Measurements from ENCODE around the gene SLC24A3.

SLC24A3 gene

GRCh38 chr20:19747903-19748302, 535.5 kb downstream of the SLC24A3 start:
- H3K79me2 ChIP-seq (ENCODE audit: low read length) = no peaks in the 10 kb centered on the region
- TF ChIP-seq, protein P1, sequence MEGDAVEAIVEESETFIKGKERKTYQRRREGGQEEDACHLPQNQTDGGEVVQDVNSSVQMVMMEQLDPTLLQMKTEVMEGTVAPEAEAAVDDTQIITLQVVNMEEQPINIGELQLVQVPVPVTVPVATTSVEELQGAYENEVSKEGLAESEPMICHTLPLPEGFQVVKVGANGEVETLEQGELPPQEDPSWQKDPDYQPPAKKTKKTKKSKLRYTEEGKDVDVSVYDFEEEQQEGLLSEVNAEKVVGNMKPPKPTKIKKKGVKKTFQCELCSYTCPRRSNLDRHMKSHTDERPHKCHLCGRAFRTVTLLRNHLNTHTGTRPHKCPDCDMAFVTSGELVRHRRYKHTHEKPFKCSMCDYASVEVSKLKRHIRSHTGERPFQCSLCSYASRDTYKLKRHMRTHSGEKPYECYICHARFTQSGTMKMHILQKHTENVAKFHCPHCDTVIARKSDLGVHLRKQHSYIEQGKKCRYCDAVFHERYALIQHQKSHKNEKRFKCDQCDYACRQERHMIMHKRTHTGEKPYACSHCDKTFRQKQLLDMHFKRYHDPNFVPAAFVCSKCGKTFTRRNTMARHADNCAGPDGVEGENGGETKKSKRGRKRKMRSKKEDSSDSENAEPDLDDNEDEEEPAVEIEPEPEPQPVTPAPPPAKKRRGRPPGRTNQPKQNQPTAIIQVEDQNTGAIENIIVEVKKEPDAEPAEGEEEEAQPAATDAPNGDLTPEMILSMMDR (IDR thresholded peaks at IDR 0.05; ENCODE audit: low read depth, low read length) = no peak
- no peak for TF ChIP-seq EZH2phosphoT487 (IDR thresholded peaks at IDR 0.05; ENCODE audit: low read depth)
- H3K27ac ChIP-seq (ENCODE audit: low read length) = no peak overlapping the region
- no peak overlapping the region for H2AFZ ChIP-seq (ENCODE audit: low read depth, low read length)
- H3K27me3 ChIP-seq (ENCODE audit: low read depth, low read length) = peaks cover 15% of the 10 kb centered on the region; the same call in 1 of the 2 replicates
- no peak overlapping the region for H3K4me3 ChIP-seq (ENCODE audit: low read length)
- no peak overlapping the region for H3K4me2 ChIP-seq (ENCODE audit: low read length)
- H3K9me3 ChIP-seq (ENCODE audit: insufficient read depth, low read length) = 0 out of 2 replicates have a peak, but pooled peaks cover 11% of the 10 kb centered on the region
- H3K9ac ChIP-seq (ENCODE audit: low read length) = no peak overlapping the region
- H3K4me1 ChIP-seq (ENCODE audit: low read length) = peaks cover 10% of the 10 kb centered on the region
- no peaks in the 10 kb centered on the region for H3K36me3 ChIP-seq (replicated peaks; ENCODE audit: low read depth, low read length)
- H4K20me1 ChIP-seq (ENCODE audit: insufficient read depth, low read length) = no peaks in the 10 kb centered on the region

- H3K9me3 ChIP-seq (ENCODE audit: insufficient read depth, low read length) = 0 out of 2 replicates have a peak, but pooled peaks cover 11% of the 10 kb centered on the region
- H3K4me2 ChIP-seq (ENCODE audit: low read length) = no peak overlapping the region
- no peak overlapping the region for H3K27ac ChIP-seq (ENCODE audit: low read length)
- no peak overlapping the region for H3K9ac ChIP-seq (ENCODE audit: low read length)
- no peaks in the 10 kb centered on the region for H3K36me3 ChIP-seq (replicated peaks; ENCODE audit: low read depth, low read length)
- TF ChIP-seq, protein P1 (IDR thresholded peaks at IDR 0.05; ENCODE audit: low read depth, low read length) = no peak
- peaks cover 7% of the 10 kb centered on the region; the same call in 1 of the 2 replicates for H3K27me3 ChIP-seq (ENCODE audit: low read depth, low read length)
- no peaks in the 10 kb centered on the region for H4K20me1 ChIP-seq (ENCODE audit: insufficient read depth, low read length)
- H3K79me2 ChIP-seq (ENCODE audit: low read length) = no peaks in the 10 kb centered on the region
- H3K4me3 ChIP-seq (ENCODE audit: low read length) = no peak overlapping the region
- H2AFZ ChIP-seq (ENCODE audit: low read depth, low read length) = no peak overlapping the region
- H3K4me1 ChIP-seq (ENCODE audit: low read length) = peaks cover 10% of the 10 kb centered on the region
Measured at GRCh38 chr20:19748681-19749080, 536.2 kb downstream of the SLC24A3 start.

GRCh38 chr20:19749618-19750071, 537.2 kb downstream of the SLC24A3 start:
- H3K9ac ChIP-seq (ENCODE audit: low read length) = no peak overlapping the region
- no peaks in the 10 kb centered on the region for H3K36me3 ChIP-seq (replicated peaks; ENCODE audit: low read depth, low read length)
- H2AFZ ChIP-seq (ENCODE audit: low read depth, low read length) = no peak overlapping the region
- no peak overlapping the region for H3K4me3 ChIP-seq (ENCODE audit: low read length)
- peaks cover 3% of the 10 kb centered on the region; the same call in 1 of the 2 replicates for H3K27me3 ChIP-seq (ENCODE audit: low read depth, low read length)
- no peaks in the 10 kb centered on the region for H3K79me2 ChIP-seq (ENCODE audit: low read length)
- H3K4me1 ChIP-seq (ENCODE audit: low read length) = peaks cover 10% of the 10 kb centered on the region
- H3K9me3 ChIP-seq (ENCODE audit: insufficient read depth, low read length) = 0 out of 2 replicates have a peak, but pooled peaks cover 11% of the 10 kb centered on the region
- H3K27ac ChIP-seq (ENCODE audit: low read length) = no peak overlapping the region
- TF ChIP-seq EZH2phosphoT487 (IDR thresholded peaks at IDR 0.05; ENCODE audit: low read depth) = no peak
- TF ChIP-seq, protein P1 (IDR thresholded peaks at IDR 0.05; ENCODE audit: low read depth, low read length) = no peak
- H4K20me1 ChIP-seq (ENCODE audit: insufficient read depth, low read length) = no peaks in the 10 kb centered on the region
- H3K4me2 ChIP-seq (ENCODE audit: low read length) = no peak overlapping the region

GRCh38 chr20:19750101-19750606, 537.7 kb downstream of the SLC24A3 start:
- H3K4me1 ChIP-seq (ENCODE audit: low read length) = peaks cover 10% of the 10 kb centered on the region
- no peaks in the 10 kb centered on the region for H4K20me1 ChIP-seq (ENCODE audit: insufficient read depth, low read length)
- H3K79me2 ChIP-seq (ENCODE audit: low read length) = no peaks in the 10 kb centered on the region
- no peak overlapping the region for H3K4me3 ChIP-seq (ENCODE audit: low read length)
- H3K36me3 ChIP-seq (replicated peaks; ENCODE audit: low read depth, low read length) = no peaks in the 10 kb centered on the region
- H3K9ac ChIP-seq (ENCODE audit: low read length) = no peak overlapping the region
- no peak overlapping the region for H3K27ac ChIP-seq (ENCODE audit: low read length)
- TF ChIP-seq EZH2phosphoT487 (IDR thresholded peaks at IDR 0.05; ENCODE audit: low read depth) = no peak
- TF ChIP-seq, protein P1 (IDR thresholded peaks at IDR 0.05; ENCODE audit: low read depth, low read length) = no peak
- no peak overlapping the region for H3K4me2 ChIP-seq (ENCODE audit: low read length)
- H3K27me3 ChIP-seq (ENCODE audit: low read depth, low read length) = peaks cover 3% of the 10 kb centered on the region; the same call in 1 of the 2 replicates
- 0 out of 2 replicates have a peak, but pooled peaks cover 10% of the 10 kb centered on the region for H3K9me3 ChIP-seq (ENCODE audit: insufficient read depth, low read length)
- H2AFZ ChIP-seq (ENCODE audit: low read depth, low read length) = 0 out of 2 replicates have a peak overlapping the region, but pooled peaks have one; percentile 98
